ENCODE measurements around the gene COQ2. TPM values are rescaled to one million over a fixed set of nuclear protein-coding genes. Genes with fewer than 3 reads are reported as not detected.
"Not testable (repeated sequence)": the region's sequence is repeated elsewhere in the genome, so short reads cannot be mapped to it uniquely, and the experiment has no call there.

Gene COQ2
- total and polyA plus RNA-seq, 2 of the 13 experiments (the other 11 are each of a cell fraction or from before 2014, with no cell fraction given) = 10.1 to 17.3 TPM

GRCh38 chr4:83276299-83277040, 8.1 kb downstream of the COQ2 start:
- Histone ChIP-seq H3K4me3 (replicated peaks in 1 of 3; ENCODE audit: insufficient read depth in 1 of 3, low read depth in 2 of 3, low read length in 3 of 3) (no peak overlapping the region), H3K27me3 (ENCODE audit: control insufficient read depth in 1 of 2, insufficient read depth in 2 of 2, low read length in 2 of 2) (no peaks in the 10 kb centered on the region), H3K36me3 (replicated peaks in 1 of 2; ENCODE audit: control insufficient read depth in 1 of 2, insufficient read depth in 2 of 2, low read length in 2 of 2) (peaks cover 1 to 22% of the 10 kb centered on the region in 2 experiments; a peak in 4 of 5 replicates), H3K9ac (ENCODE audit: insufficient read depth, low read depth, low read length) (no peak overlapping the region), H3K4me1 (ENCODE audit: insufficient read depth, low read length) (peaks cover 12% of the 10 kb centered on the region), H3K27ac (ENCODE audit: extremely low read length, insufficient read depth, low read length) (no peak overlapping the region), H3K4me2 (ENCODE audit: low read depth, low read length) (no peak overlapping the region), H3K79me2 (ENCODE audit: insufficient read depth, low read length) (no peaks in the 10 kb centered on the region), H3K9me3 (ENCODE audit: low read length) (no peaks in the 10 kb centered on the region), H4K20me1 (ENCODE audit: insufficient read depth, low read length) (no peaks in the 10 kb centered on the region), H2AFZ (ENCODE audit: low read length) (no peak overlapping the region)
- in situ Hi-C loops (cut with HindIII; ENCODE audit: extremely low pct_ligation_motif_present, low pct_unique_long_range_greater_than_20kb) (no loop called here), intact Hi-C loops (cut with micrococcal nuclease; ENCODE audit: unreplicated experiment) (loop anchor here (1.0 kb wide), 1 partner anchor 208 kb away; no protein-coding TSS in a partner anchor)
- no peak for DNase-seq (ENCODE audit: low spot score)
- no TSS peak for BruUV-seq (replicated peaks)
- no peak for FAIRE-seq
- no peak for ATAC-seq
- POLR2A ChIA-PET = no interaction called here
- TF ChIP-seq NPAS2 (CRISPR knock-in tag; IDR thresholded peaks at IDR 0.05; ENCODE audit: borderline replicate concordance) (no peak), AHDC1 (CRISPR knock-in tag; IDR thresholded peaks at IDR 0.05; ENCODE audit: borderline replicate concordance) (no peak), HIC2 (CRISPR knock-in tag; IDR thresholded peaks at IDR 0.05; ENCODE audit: low read depth) (no peak), KLF16 (CRISPR knock-in tag; IDR thresholded peaks at IDR 0.05) (no peak), ZNF879 (CRISPR knock-in tag; IDR thresholded peaks at IDR 0.05) (no peak), ZNF891 (CRISPR knock-in tag; IDR thresholded peaks at IDR 0.05) (no peak)
- 95% methylated on average over 3 of the region's 3 CpGs for WGBS (ENCODE audit: low lambda C conversion rate)
- CTCF ChIA-PET (ENCODE audit: low intra/inter-chr PET ratio, low total read pairs) = no interaction called here

- 97% methylated on average over 3 of the region's 3 CpGs for WGBS (ENCODE audit: low lambda C conversion rate)
- H3K27me3 ChIP-seq (ENCODE audit: control insufficient read depth in 1 of 2, insufficient read depth in 2 of 2, low read length in 2 of 2); in situ Hi-C loops (cut with HindIII; ENCODE audit: extremely low pct_ligation_motif_present, low pct_unique_long_range_greater_than_20kb): not testable (repeated sequence)
Observed at GRCh38 chr4:83273926-83274325, 10.7 kb downstream of the COQ2 start.

More at GRCh38 chr4:83273926-83274325, 10.7 kb downstream of the COQ2 start:
- ATAC-seq; CTCF ChIA-PET (ENCODE audit: low intra/inter-chr PET ratio, low total read pairs); BruUV-seq (replicated peaks); FAIRE-seq; H3K4me1 ChIP-seq (ENCODE audit: insufficient read depth, low read length); H4K20me1 ChIP-seq (ENCODE audit: insufficient read depth, low read length); DNase-seq (ENCODE audit: low spot score); H3K9me3 ChIP-seq (ENCODE audit: low read length); H3K4me2 ChIP-seq (ENCODE audit: low read depth, low read length); intact Hi-C loops (cut with micrococcal nuclease; ENCODE audit: unreplicated experiment); H3K27ac ChIP-seq (ENCODE audit: extremely low read length, insufficient read depth, low read length); H3K79me2 ChIP-seq (ENCODE audit: insufficient read depth, low read length); H2AFZ ChIP-seq (ENCODE audit: low read length); H3K9ac ChIP-seq (ENCODE audit: insufficient read depth, low read depth, low read length); H3K4me3 ChIP-seq (replicated peaks in 1 of 3; ENCODE audit: insufficient read depth in 1 of 3, low read depth in 2 of 3, low read length in 3 of 3): not testable (repeated sequence)
- POLR2A ChIA-PET = interaction anchor here (1.3 kb wide), 1 partner anchor 11 kb away, joined by 4 read pairs; the partner anchor contains the start of gene COQ2
- H3K36me3 ChIP-seq (replicated peaks in 1 of 2; ENCODE audit: control insufficient read depth in 1 of 2, insufficient read depth in 2 of 2, low read length in 2 of 2) = peaks cover 1 to 38% of the 10 kb centered on the region in 2 experiments; a peak in 4 of 5 replicates

Data from HepG2 (cell line).